Cerebellar nuclear complex (tissue), 1 donor: ENCODE measurements around the gene PSMD13.

ENCODE experiments used
- DNase-seq, 2 experiments: peaks; one replicate each; lab custom pipeline; 2025; lab: John Stamatoyannopoulos, UW

Gene PSMD13

DNA sequence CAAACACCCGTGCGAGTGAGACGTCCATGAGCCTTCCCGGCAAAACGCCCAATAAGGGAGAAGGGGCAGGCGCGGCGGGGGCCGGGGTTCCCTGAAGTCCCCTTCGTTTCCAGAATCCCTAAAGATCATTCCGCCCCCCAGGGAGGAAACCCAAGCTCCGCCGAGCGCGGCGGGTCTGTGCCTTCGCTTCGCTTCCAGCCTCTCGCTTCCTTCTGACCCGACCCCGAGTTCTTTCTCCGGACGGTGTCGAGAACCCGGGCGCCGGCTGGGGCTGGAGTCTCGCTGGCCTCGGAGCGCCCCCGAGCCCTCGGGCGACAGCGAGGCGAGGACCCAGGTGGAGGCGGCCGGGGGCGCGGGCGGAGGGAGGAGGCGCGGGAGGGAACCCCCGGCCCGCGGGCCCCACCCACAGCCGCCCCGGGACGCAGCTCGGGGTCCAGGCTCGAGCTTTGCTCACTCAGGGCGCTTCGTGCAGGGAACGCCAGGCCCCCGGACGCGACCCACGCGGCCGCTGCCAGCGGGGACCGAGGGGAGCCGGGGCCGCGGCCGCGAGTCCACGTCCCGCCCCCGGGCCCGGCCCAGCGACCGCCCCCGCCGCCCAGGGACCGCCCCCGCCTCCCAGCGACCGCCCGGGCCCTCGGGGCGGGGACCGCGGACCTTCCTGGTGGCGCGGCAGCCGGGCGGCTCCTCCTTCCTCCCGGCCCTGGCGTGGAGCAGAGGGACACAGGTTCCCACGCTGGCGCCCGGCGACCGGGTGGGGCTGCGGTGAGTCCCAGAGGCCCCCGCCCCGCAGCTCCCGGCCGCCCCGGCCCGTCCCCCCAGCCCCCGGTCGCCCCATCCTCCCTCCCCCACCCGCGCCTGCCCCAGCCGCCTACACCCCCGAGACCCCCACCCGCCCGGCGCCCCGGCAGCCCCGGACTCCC lies 52.0 kb downstream of the PSMD13 start, which contains the start of gene PGGHG:
Gene PGGHG (plus strand): TSS at position 649 of the 920 bp plus-strand sequence. CDS start 691 bp downstream, outside the sequence.
- no peak for DNase-seq

- no peak for DNase-seq
Observed at GRCh38 chr11:289398-289711, 52.6 kb downstream of the PSMD13 start.

DNA sequence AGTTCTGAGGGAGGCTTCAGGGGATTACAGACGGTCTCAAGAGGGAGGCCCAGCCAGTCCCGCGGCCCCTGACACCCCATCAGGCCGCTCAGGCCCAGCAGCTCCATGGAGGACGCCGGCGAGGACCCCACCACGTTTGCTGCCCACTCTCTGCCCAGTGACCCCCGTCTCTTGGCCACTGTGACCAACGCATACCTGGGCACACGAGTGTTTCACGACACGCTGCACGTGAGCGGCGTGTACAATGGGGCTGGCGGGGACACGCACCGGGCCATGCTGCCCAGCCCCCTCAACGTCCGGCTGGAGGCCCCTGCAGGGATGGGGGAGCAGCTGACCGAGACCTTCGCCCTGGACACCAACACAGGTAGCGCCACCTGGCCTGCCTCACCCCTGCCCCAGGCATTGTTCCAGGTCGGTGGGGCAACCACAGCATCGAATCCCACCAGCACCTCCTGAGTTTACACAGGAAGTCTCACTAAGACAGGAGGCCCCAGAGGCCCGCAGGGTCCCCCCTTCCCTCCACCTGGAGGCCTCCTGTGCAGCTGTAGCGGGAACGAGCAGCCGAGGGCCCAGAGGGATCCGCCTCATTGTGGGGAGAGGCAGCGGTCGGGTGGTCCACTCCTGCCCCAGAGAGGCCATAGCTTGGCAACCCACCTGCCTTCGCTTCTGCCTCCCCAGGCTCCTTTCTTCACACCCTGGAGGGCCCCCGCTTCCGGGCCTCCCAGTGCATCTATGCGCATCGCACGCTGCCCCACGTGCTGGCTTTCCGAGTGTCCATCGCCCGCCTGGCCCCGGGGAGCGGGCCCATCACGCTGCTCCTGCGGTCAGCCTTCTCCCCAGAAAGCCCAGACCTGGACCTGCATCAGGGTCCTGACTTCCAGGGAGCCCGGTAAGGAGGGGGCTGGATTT lies 53.2 kb downstream of the PSMD13 start:
- no peak for DNase-seq

DNA sequence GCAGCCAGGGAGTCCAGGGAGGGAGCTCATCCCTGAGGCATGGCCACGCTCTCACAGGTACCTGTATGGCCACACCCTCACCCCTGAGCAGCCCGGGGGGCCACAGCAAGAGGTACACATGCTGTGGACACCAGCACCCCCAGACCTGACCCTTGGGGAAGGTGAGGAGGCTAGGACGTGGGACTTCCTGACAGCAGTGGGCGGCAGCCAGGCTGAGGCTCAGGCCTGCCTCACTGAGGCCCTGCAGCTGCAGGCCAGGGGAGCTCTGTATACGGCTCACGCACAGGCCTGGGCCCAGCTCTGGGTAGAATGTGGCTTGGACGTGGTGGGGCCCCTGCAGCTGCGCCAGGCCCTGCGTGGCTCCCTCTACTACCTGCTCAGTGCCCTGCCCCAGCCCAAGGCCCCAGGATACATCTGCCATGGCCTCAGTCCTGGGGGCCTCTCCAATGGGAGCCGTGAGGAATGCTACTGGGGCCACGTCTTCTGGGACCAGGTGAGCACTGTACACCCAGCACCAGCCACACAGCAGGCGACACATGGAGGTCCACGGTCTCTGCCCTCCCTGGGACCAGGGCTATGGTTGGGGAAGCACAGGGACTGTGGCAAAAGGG lies 54.0 kb downstream of the PSMD13 start:
- no peak for DNase-seq

DNA sequence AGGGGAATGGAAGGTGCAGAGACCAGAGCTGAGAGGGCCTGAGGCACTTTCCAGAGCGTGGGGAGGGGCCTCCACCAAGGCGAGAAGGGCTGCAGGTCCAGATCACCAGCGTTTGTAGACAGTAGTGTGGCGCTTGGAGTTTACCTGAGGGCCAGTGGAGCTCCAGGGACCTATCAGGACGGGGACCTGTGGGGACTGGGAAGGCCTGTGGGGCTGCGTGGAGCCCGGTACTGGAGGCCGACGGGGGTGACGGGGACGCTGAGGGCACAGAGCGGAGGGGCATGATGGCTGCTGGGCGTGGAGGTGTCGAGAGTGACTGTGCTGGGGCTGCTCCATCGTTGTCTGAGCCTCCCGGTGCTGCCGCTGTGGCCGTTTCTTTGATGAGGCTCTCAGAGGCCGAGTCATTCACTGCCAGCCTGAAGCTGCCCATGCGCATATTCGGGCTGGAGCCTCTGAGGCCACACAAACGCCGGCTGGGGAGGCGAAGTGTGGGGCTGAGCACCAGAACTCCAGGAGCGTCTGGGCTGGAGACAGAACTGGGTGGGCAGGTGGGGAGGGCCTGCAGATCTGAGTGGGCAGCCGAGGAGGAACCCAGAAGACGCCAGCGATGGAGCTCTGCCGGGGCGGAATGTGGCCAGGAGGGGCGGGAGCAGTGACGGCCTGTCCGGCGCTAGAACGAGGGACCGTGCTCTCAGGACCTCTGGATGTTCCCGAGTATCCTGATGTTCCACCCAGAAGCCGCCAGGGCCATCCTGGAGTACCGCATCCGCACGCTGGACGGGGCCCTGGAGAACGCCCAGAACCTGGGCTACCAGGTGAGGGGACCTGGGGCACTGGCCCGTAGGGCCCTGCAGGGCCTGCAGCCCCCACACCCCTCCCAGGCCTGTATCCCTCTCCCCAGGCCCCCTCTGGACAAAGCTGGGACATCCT lies 54.8 kb downstream of the PSMD13 start:
- no peak for DNase-seq

DNA sequence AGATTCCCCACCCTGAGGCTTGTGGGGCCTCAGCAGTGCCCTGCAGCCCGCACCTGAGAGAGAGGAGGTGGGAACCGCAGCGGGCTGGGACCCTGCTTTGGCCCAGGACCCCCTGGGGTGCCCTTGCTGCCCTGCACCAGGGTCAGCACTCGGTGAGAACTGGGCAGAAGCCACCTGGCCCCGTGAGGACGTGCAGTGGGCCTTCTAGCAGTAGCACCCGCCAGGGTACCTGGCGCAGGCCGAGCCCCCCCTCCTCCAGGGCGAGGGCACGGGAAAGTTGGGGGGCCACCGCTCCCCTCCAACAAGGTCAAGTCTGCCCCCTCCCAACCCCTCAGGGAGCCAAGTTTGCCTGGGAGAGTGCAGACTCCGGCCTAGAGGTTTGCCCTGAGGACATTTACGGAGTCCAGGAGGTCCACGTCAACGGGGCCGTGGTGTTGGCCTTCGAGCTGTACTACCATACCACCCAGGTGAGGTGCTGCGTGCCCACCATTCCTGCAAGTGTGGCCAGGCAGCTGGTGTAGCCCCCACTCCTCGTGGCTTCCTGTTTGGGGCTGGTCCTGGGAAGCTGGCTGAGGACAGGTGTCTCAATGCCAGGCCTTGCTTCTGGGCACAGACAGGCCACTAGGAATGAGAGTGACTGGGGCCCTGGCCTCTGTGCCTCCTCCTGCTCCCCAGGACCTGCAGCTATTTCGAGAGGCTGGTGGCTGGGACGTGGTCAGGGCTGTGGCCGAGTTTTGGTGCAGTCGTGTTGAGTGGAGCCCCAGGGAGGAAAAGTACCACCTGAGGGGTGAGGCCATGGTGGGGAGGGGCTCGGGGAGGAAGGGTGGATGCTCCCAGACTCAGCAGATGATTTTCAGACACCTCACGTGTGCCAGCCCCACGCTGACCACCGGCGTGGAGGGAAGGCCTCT lies 55.7 kb downstream of the PSMD13 start:
- DNase-seq = no peak

- DNase-seq = no peak
Observed at GRCh38 chr11:293271-293851, 56.6 kb downstream of the PSMD13 start.

- DNase-seq = no peak
Observed at GRCh38 chr11:293852-294661, 57.3 kb downstream of the PSMD13 start.

GRCh38 chr11:294780-295179 lies 58.0 kb downstream of the PSMD13 start:
- no peak for DNase-seq

- no peak for DNase-seq
Observed at GRCh38 chr11:295351-296170, 58.8 kb downstream of the PSMD13 start.

DNA sequence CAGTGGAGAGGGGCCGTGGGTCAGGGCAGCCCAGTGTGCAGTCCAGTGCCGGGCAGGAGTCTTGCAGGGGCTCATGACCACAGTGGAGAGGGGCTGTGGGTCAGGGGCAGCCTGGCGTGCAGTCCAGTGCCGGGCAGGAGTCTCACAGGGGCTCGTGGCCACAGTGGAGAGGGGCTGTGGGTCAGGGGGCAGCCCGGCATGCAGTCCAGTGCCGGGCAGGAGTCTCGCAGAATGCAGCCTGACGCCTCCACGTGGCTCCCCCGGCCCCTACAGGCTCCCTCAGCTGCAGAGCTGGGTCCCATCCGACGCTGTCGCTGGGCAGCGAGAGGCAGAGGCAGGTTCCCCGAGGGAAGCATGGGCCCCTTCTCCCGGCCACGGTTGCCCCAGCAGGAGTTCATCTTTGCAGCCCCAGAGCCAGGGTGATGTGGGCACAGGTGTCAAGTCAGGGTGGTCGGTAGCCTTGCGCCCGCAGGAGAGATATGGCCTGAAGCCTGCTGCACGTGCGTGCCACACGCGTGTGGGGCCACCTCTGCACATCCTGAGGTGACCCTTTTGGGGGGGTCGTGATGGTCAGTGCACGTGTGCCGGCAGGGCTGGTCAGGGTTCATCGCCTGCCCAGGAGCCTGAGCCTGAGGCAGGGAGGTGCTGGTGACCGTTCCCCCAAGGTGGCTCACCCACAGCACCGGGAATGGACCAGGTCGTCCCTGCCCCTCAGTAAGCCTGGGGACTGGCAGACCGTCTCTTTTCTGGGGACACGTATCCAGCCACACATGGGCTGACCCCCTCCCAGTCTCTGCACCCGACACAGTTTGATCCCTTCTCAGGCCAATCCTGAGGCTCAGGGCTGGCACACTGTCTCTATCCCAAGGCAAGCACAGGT lies 59.6 kb downstream of the PSMD13 start:
- no peak for DNase-seq

DNA sequence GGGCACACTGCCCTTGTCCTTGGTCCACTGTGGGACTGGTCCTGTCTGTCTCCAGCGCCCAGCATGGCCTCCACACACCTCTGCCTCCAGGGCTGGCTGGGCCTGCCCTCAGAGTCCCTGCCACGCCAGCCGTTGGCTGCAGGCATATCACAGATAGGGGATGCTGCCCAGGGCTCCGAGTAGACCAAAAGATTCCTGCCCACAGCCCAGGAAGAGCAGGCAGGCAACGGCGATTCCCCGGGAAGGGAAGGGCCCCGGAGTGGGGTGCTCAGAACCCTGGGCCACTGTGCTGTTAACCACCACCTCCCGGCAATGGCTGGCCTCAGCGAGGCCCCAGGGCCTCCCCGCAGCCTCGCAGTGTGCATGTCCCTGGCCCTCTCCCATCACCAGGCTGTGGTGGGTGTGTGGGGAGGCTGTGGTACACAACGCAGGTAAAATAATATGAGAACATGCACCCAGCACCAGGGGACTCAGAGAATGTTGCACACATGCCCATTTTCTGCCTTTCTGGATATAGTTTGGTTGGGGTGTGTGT lies 60.3 kb downstream of the PSMD13 start:
- DNase-seq = no peak

DNA sequence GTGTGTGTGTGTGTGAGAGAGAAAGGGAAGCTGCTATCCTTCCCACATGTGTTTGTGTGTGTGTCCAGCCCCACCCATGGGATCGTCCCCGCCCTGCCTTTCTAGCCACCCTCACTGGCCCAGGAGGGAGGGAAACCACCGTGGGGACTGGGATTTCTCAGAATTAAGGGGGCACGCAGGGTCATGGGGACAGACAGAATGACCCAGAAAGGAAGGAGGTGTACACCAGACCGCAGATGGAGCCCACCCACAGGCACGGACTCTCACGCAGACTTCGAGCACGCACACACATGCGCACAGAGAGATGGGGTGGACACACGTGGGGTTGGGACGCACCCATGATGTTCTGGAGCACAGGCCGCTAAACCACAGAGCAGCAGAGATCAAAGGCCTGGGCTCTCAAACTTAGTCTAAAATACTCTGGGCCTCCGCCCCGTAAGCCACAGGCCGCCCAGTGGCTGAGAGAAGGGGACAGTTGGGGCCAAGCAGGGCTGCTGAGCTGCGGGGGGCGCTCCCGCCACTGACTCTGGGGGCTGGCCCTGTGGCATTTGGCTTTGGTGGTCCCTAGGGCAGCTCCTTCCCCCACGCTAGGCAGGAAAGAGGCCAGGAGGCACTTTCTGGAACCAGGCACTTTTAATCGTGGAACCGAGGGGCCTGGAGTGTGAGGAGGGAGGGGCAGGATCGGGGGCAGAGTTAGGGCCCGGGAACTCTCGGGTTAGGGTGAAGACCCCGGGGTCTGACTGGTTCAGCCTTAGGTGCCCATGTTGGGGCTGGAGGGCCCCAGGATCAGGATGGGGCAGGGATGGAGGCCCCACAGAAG lies 61.0 kb downstream of the PSMD13 start:
- no peak for DNase-seq

GRCh38 chr11:298406-299065 lies 61.8 kb downstream of the PSMD13 start:
- no peak for DNase-seq
